ENCODE measurements around the gene SSC5D.

Gene SSC5D

DNA sequence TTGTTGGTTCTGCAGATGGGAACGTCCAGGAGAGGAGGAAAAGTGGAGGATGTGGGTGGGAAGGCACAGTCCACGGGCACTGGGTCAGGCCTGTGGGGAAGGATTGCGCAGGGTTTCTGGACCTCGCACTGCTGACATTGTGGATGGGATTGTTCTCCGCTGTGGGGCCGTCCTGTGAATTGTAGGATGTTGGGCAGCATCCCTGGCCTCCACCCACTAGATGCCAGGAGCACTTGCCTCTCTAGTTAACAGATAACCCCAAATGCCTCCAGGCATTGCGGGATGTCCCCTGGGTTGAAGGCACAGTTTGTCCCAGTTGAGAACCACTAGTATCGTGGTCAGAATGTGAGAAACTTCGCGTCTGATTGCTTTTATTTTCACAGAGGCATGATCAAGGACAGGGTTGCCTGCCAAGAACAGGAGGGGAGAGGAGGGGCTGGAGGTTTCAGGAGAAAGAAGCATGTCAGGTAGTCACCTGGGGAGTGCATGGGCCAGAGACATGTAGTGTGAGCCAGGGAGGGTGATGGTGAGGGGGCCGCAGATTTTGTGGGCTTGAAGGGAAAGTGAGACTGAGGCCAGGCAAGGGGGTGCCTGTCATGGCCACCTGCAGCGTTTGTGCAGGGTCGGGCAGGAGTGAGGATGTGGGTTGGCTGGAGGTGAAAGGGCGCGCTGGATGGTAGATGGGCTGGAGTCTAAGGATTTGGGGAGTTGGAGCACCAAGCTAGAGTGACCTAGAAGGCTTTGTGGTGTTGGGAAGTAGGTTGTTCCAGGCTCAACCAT lies 8.6 kb upstream of the SSC5D start:
- DNase-seq (ENCODE audit: insufficient read length, low spot score) (no peak), FAIRE-seq (no peak)
- TF ChIP-seq POLR2A (IDR thresholded peaks at IDR 0.05; ENCODE audit: low read depth, low read length) = no peak
- TF ChIP-seq SPI1 (IDR thresholded peaks at IDR 0.05; ENCODE audit: low read depth, low read length) = no peak
- TF ChIP-seq POLR2AphosphoS5 (IDR thresholded peaks at IDR 0.05; ENCODE audit: low read depth, low read length) = no peak
- TF ChIP-seq POU2F2 (IDR thresholded peaks at IDR 0.05; ENCODE audit: low read depth, low read length) = no peak
- no peak for TF ChIP-seq TAF1 (IDR thresholded peaks at IDR 0.05; ENCODE audit: low read depth, low read length)
- no peak for TF ChIP-seq PAX5 (IDR thresholded peaks at IDR 0.05; ENCODE audit: insufficient read depth, low read length, severe bottlenecking)

GRCh38 chr19:55481148-55481793 lies 7.0 kb upstream of the SSC5D start:
- TF ChIP-seq POU2F2 (IDR thresholded peaks at IDR 0.05; ENCODE audit: low read depth, low read length) = no peak
- TF ChIP-seq PAX5 (IDR thresholded peaks at IDR 0.05; ENCODE audit: insufficient read depth, low read length, severe bottlenecking) = no peak
- no peak for TF ChIP-seq SPI1 (IDR thresholded peaks at IDR 0.05; ENCODE audit: low read depth, low read length)
- TF ChIP-seq POLR2AphosphoS5 (IDR thresholded peaks at IDR 0.05; ENCODE audit: low read depth, low read length) = no peak
- TF ChIP-seq POLR2A (IDR thresholded peaks at IDR 0.05; ENCODE audit: low read depth, low read length) = no peak
- TF ChIP-seq TAF1 (IDR thresholded peaks at IDR 0.05; ENCODE audit: low read depth, low read length) = no peak
- no peak for DNase-seq (ENCODE audit: insufficient read length, low spot score)
- no peak for FAIRE-seq

DNA sequence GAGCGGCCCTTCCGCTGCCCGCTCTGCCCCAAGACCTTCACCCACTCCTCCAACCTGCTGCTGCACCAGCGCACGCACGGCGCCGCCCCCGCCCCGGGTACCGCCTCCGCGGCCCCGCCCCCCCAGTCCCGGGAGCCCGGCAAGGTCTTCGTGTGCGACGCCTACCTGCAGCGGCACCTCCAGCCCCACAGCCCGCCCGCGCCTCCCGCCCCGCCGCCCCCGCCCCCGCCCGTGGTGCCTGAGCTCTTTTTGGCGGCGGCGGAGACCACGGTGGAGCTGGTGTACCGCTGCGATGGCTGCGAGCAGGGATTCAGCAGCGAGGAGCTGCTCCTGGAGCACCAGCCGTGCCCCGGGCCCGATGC lies 6.5 kb upstream of the SSC5D start:
- FAIRE-seq (no peak), DNase-seq (ENCODE audit: insufficient read length, low spot score) (no peak)
- no peak for TF ChIP-seq POU2F2 (IDR thresholded peaks at IDR 0.05; ENCODE audit: low read depth, low read length)
- TF ChIP-seq SPI1 (IDR thresholded peaks at IDR 0.05; ENCODE audit: low read depth, low read length) = no peak
- no peak for TF ChIP-seq PAX5 (IDR thresholded peaks at IDR 0.05; ENCODE audit: insufficient read depth, low read length, severe bottlenecking)
- no peak for TF ChIP-seq TAF1 (IDR thresholded peaks at IDR 0.05; ENCODE audit: low read depth, low read length)
- TF ChIP-seq POLR2A (IDR thresholded peaks at IDR 0.05; ENCODE audit: low read depth, low read length) = no peak
- no peak for TF ChIP-seq POLR2AphosphoS5 (IDR thresholded peaks at IDR 0.05; ENCODE audit: low read depth, low read length)

DNA sequence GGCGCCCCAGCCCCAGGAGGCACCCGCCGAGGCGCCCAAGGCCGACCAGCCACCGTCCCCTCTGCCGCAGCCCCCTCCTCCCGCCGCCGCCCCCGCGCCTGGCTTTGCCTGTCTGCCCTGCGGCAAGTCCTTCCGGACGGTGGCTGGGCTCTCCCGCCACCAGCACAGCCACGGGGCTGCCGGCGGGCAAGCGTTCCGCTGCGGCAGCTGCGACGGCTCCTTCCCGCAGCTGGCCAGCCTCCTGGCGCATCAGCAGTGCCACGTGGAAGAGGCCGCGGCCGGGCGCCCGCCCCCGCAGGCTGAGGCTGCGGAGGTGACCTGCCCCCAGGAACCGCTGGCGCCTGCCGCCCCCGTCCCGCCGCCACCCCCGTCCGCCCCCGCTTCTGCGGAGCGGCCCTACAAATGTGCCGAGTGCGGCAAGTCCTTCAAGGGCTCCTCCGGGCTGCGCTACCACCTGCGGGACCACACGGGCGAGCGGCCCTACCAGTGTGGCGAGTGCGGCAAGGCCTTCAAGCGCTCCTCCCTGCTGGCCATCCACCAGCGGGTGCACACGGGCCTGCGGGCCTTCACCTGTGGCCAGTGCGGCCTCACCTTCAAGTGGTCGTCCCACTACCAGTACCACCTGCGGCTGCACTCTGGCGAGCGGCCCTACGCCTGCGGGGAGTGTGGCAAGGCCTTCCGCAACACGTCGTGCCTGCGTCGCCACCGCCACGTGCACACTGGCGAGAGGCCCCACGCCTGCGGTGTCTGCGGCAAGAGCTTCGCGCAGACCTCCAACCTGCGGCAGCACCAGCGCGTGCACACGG lies 5.9 kb upstream of the SSC5D start:
- TF ChIP-seq POLR2AphosphoS5 (IDR thresholded peaks at IDR 0.05; ENCODE audit: low read depth, low read length) = no peak
- FAIRE-seq (no peak), DNase-seq (ENCODE audit: insufficient read length, low spot score) (no peak)

- no peak for FAIRE-seq
- DNase-seq (ENCODE audit: insufficient read length, low spot score) = no peak
- TF ChIP-seq POU2F2 (IDR thresholded peaks at IDR 0.05; ENCODE audit: low read depth, low read length) = no peak
- no peak for TF ChIP-seq PAX5 (IDR thresholded peaks at IDR 0.05; ENCODE audit: insufficient read depth, low read length, severe bottlenecking)
- no peak for TF ChIP-seq TAF1 (IDR thresholded peaks at IDR 0.05; ENCODE audit: low read depth, low read length)
- no peak for TF ChIP-seq POLR2AphosphoS5 (IDR thresholded peaks at IDR 0.05; ENCODE audit: low read depth, low read length)
- TF ChIP-seq SPI1 (IDR thresholded peaks at IDR 0.05; ENCODE audit: low read depth, low read length) = no peak
These were observed 5.1 kb upstream of the SSC5D start for GRCh38 chr19:55482967-55483705.

DNA sequence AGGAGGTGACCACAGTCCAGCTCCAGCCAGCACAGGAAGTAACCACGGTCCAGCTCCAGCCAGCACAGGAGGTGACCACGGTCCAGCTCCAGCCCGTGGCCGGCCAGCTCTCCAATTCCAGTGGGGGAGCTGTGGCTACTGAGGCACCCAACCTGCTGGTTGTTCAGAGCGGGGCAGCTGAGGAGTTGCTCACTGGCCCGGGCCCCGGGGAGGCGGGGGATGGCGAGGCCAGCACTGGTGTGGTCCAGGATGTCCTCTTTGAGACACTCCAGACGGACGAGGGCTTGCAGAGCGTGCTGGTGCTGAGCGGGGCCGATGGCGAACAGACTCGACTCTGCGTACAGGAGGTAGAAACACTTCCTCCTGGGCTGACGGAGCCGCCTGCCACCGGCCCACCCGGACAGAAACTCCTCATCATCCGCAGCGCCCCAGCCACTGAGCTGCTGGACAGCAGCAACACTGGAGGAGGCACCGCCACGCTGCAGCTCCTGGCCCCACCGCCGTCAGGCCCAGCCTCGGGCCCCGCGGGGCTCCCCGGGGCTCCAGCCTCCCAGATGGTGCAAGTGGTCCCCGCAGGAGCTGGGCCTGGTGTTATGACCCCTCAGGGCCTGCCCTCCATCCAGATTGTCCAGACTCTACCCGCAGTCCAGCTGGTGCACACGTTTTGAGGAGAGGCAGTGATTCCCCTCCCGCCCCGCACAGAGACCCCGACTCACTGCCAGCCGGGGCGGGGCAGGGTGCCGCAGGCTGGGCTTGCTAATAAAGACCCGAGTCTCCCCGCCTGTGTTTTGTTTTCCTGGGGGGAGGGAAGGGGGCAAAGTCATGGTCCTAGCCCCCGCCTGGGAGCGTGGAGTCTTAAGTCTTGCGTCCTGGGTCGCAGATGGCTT lies 4.3 kb upstream of the SSC5D start:
- DNase-seq (ENCODE audit: insufficient read length, low spot score) (no peak), FAIRE-seq (no peak)
- TF ChIP-seq SPI1 (IDR thresholded peaks at IDR 0.05; ENCODE audit: low read depth, low read length) (no peak), TAF1 (IDR thresholded peaks at IDR 0.05; ENCODE audit: low read depth, low read length) (no peak), POLR2AphosphoS5 (IDR thresholded peaks at IDR 0.05; ENCODE audit: low read depth, low read length) (no peak), PAX5 (IDR thresholded peaks at IDR 0.05; ENCODE audit: insufficient read depth, low read length, severe bottlenecking) (no peak), POU2F2 (IDR thresholded peaks at IDR 0.05; ENCODE audit: low read depth, low read length) (no peak), POLR2A (IDR thresholded peaks at IDR 0.05; ENCODE audit: low read depth, low read length) (no peak)

DNA sequence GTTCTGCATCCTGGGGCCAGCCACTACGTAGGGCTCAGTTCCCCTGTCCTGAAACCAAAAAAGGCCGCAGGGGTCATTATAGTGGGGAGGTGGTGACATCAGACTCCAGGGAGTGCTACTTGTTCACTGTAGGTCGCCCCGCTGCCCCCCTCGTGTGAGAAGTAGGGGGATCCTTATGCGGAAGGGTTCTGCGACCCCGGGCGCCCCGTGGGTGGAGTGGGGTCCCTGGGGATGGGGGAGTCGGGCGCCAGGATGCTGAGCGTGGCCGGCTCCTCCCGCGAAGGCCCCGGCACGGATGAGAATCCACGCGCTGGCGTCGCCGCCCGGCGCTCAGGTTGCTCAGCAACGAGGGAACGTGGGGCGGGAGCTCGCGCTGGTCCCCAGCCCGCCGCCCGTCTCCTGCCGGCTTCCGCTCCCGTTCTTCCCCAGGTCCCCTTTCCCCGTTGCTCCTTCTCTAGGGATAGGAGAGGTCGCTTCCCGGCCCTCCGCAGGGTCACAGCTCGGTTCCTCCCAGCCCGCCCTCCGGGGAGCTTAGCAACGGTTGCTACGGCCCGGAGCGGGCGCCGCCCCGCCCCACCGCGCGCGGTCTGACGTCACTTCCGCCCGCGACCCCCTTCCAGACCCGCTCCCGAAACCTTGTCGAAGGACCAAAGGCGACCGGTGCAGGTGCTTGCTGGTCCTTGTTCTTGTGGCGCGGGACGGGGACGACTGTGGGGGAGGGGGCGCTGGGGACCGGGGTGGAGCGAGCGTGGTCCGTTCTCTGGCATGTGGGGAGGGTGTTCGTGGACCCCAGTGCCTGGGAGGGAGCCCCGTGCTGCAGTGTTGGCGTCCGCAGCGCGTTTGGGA lies 3.4 kb upstream of the SSC5D start, which contains the start of gene NAT14:
NAT14 (plus strand) TSS at position 596 of the 846 bp plus-strand sequence. CDS start 521 bp downstream, outside the sequence.
- peak; percentile 98 for FAIRE-seq
- TF ChIP-seq SPI1 (IDR thresholded peaks at IDR 0.05; ENCODE audit: low read depth, low read length) (peak; percentile 47), POLR2AphosphoS5 (IDR thresholded peaks at IDR 0.05; ENCODE audit: low read depth, low read length) (no peak), PAX5 (IDR thresholded peaks at IDR 0.05; ENCODE audit: insufficient read depth, low read length, severe bottlenecking) (no peak), TAF1 (IDR thresholded peaks at IDR 0.05; ENCODE audit: low read depth, low read length) (no peak), POLR2A (IDR thresholded peaks at IDR 0.05; ENCODE audit: low read depth, low read length) (peak; percentile 24; the same call in 1 of the 2 replicates), POU2F2 (IDR thresholded peaks at IDR 0.05; ENCODE audit: low read depth, low read length) (no peak)
- DNase-seq (ENCODE audit: insufficient read length, low spot score) = peak; percentile 97

Data from GM12891 (cell line).